Dermis microvascular lymphatic vessel endothelial cell (primary cell): ENCODE measurements around the gene MTHFD2L. TPM values are rescaled to one million over a fixed set of nuclear protein-coding genes. Genes with fewer than 3 reads are reported as not detected.

Source experiments
- DNase-seq, 2 donors: peaks; one replicate each; pipeline versions ENCODE4 v3.0.0 to v3.0.0-alpha.2; 2010; ENCODE audit warnings: low read depth in 2 of 2
- total RNA-seq: library from RNA; depleted of rRNA; stranded (reverse); fragments of >200 nt; gene quantifications from 2 replicates; pipeline ENCODE4 v1.2.1, GENCODE V29; 2014

Gene MTHFD2L
- total RNA-seq, 1 donor from 2014 or later = 13.2 TPM

GRCh38 chr4:74237425-74237966 is 79.6 kb downstream of the MTHFD2L start:
- no peak for DNase-seq

DNA sequence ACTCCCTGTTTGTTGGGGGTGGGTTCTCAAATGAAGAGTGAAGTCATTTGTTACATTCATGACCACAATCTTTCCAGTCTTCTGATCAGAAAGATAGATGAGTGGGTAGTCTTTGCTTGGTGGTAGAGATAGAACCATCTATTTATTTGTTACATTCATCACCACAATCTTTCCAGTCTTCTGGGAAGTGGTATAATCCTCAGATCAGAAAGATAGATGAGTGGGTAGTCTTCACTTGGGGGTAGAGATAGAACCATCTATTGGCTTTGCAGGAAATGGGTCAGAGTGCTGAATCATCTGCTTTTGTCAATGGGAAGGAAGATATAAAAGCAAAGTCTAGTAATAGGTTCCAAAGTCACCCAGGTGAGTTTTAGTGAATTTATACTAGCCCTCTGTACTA is 86.1 kb downstream of the MTHFD2L start:
- no peak for DNase-seq

- no peak for DNase-seq
Observed at GRCh38 chr4:74252933-74253332, 95.0 kb downstream of the MTHFD2L start.

- no peak for DNase-seq
Observed at GRCh38 chr4:74254386-74254785, 96.5 kb downstream of the MTHFD2L start.

- no peak for DNase-seq
Observed at GRCh38 chr4:74255096-74255495, 97.2 kb downstream of the MTHFD2L start.

DNA sequence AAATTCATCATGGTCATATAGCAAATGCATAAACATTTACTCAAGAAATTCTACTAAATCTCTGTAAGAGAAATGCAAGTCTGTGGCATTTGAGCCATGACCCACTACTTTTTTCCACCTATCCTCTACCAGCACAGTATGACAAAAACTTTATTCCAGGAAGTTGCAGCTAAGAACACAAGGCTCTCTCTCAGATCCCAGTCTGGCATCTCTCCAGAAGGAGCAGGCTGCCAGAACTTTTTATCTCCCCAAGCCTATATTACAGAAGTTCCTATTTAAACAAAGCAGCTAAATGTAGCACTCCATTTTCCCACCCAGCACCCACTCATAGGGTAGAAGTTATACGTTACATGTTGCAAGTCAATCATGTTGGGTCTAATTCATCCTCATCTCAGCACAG is 101.0 kb downstream of the MTHFD2L start:
- DNase-seq = peak in 1 of 2 donors; percentile 84

DNA sequence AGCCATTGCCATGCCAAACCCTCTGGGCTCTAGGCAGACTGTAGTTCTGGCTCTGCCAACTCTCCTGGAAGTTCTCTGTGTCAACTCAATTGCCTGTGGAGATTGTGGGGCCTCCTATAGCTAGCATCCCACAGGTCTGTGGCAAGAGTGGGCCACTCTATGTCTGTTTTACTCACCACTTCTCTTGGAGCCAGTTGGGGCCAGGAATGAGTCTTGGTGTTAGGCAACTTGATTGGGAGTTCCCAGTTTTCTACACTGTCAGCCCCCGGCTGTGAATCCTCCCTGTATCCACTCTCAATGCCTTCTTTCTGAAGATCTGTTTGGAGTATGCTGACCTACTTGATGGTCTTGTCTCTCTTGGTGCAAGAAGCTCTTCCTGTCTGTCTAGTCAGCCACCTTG is 102.1 kb downstream of the MTHFD2L start:
- no peak for DNase-seq

- DNase-seq = peak; percentile 1 to 22
Observed at GRCh38 chr4:74262522-74262921, 104.6 kb downstream of the MTHFD2L start.

DNA sequence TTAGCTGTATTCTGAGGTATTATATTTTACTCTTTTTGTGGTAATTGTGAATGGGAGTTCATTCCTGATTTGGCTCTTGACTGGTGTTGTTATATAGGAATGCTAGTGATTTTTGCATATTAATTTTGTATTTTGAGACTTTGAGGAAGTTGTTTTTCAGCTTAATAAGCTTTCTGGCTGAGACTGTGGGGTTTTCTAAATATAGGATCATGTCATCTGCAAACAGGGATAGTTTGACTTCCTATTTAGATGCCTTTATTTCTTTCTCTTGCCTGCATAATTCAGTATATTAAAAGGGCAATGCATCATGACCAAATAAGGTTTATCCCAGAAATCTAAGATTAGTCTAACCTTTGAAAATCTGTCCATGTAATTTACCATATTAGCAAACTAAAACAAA is 105.6 kb downstream of the MTHFD2L start:
- DNase-seq = no peak

- DNase-seq = no peak
Observed at GRCh38 chr4:74266081-74266480, 108.2 kb downstream of the MTHFD2L start.

GRCh38 chr4:74267998-74268606 is 110.2 kb downstream of the MTHFD2L start:
- peak in 1 of 2 donors; percentile 43 for DNase-seq

GRCh38 chr4:74268643-74269042 is 110.7 kb downstream of the MTHFD2L start:
- DNase-seq = no peak

DNA sequence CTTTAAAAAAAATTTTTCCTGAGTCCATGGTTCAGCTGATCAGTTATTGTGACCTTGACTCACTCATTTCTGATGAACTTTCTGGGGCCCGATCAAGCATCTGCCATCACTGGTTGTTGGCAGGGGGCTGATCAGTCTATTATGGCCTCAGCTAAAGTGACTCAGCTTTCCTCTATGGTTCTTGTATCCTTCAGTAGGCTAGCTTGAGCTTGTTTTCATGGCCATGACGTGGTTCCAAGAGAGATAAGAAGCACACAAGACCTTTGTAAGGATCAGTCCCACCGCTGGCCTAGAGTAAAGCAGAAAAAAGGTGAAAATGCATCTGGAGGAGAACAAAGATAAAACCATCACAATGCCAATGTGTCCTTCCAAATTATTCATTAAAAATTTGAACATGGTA is 120.6 kb downstream of the MTHFD2L start:
- DNase-seq = no peak

DNA sequence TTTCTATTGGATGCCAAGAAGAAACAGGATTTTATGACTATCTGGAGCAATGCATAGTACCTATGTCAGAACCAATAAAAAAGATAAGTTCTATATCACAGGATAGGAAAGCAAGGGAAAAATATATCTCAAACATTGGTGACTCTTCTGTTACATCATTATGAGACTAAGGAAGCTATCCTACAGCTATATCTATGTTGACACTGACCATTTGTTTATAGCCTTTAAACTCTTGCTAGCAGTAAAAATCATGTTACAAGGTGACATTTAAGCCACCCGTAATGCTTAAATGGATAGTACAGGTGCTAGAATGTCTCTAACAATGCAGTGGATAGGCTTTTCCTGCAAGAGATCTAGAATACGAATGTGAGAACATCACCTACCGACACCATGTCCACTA is 121.8 kb downstream of the MTHFD2L start:
- DNase-seq = no peak

DNA sequence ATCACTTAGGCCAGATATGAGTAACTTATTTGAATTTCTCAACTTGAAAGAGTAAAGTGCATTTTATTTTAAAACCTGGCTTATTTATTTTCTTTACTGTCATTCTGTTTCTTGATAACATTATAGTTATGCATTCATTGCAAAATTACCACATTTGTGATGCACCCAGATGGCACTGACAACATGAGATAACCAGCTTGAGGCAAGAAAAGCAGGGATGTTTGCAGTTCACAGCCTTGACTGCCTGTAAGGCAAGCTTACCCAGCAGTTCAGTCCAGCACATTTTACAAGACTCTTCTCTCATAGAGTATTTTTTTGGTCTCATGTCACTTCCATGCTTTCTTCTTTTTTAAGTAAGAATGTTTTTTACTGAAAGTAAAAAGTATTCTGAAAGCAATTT is 125.0 kb downstream of the MTHFD2L start:
- no peak for DNase-seq

- peak in 1 of 2 donors; percentile 34 for DNase-seq
Observed at GRCh38 chr4:74283614-74284013, 125.7 kb downstream of the MTHFD2L start.

DNA sequence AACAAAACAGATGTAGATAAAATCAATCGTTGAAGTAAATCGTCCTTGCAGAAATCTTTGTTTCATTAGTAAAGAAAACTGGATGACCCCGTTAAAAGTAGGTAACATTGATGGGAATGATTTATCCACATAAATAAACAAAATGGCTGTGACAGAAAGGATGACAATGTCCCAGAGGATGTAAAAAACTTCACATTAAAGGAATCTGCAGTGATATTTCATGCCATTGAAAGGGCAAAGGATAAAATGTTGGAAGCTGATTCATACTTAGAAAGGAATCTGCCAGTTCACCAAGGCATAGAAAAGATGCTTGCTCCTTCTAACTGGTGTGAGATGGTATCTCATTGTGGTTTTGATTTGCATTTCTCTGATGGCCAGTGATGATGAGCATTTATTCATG is 126.1 kb downstream of the MTHFD2L start:
- DNase-seq = peak in 1 of 2 donors; percentile 17

GRCh38 chr4:74287164-74287563 is 129.2 kb downstream of the MTHFD2L start:
- DNase-seq = no peak

DNA sequence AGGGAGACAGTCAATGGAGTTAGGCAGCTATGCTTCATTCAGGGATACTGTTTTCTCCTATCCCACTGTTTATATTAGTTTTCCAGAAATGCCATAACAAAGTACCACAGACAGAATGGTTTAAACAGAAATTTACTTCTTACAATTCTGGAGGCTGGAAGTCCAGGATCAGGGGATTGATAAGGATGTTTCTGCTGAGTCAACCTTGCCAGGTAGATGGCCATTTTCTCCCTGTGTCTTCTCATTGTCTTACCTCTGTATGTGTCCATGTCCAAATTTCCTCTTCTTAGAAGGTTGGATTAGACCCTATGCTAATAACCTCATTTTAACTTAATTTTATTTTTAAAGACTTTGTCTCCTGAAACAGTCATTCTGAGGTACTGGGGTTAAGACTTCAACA is 129.9 kb downstream of the MTHFD2L start:
- no peak for DNase-seq

- DNase-seq = no peak
Observed at GRCh38 chr4:74291471-74291870, 133.6 kb downstream of the MTHFD2L start.

GRCh38 chr4:74292111-74292870 is 134.4 kb downstream of the MTHFD2L start:
- DNase-seq = no peak

DNA sequence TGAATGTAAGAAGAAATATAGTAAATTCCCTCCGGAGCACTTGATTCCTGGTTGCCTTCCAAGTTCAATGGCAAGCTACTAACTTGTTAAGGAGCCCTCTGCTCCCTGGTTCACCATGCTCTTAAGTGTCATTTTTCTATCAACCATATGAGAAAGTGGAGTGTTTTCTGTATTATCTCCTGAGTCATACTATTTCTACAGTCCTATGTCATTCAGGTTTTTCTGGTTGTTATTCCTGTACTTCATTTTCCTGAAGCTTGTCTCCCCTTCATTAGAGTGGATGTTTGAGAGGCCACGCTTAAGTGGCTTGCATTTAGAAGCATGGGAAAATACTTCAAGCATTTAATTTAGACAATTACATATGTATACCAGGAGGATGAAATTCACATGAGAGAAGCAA is 135.6 kb downstream of the MTHFD2L start:
- DNase-seq = no peak

- DNase-seq = no peak
Observed at GRCh38 chr4:74294681-74295080, 136.8 kb downstream of the MTHFD2L start.
